Activated naive CD4-positive, alpha-beta T cell treated with anti-CD3 and anti-CD28 coated beads, Interleukin-2, amount 50 U/mL, for 24 hours (primary cell): ENCODE results near the gene PNLIPRP3.

Experiments used
- H3K27ac Mint-ChIP-seq: one replicate; pipeline ENCODE4 v1.8.0; 2021; ENCODE audit warnings: mild to moderate bottlenecking, mixed read lengths
- H3K27me3 Mint-ChIP-seq: one replicate; pipeline ENCODE4 v1.8.0; 2021; ENCODE audit warnings: mixed read lengths
- H3K36me3 Mint-ChIP-seq: one replicate; pipeline ENCODE4 v1.8.0; 2021; ENCODE audit warnings: mixed read lengths
- H3K4me1 Mint-ChIP-seq: one replicate; pipeline ENCODE4 v1.8.0; 2021; ENCODE audit warnings: mixed read lengths
- H3K4me3 Mint-ChIP-seq: one replicate; pipeline ENCODE4 v1.8.0; 2021; ENCODE audit warnings: mild to moderate bottlenecking, mixed read lengths
- H3K9me3 Mint-ChIP-seq: one replicate; pipeline ENCODE4 v1.8.0; 2021; ENCODE audit warnings: mixed read lengths

The PNLIPRP3 gene

GRCh38 chr10:116470071-116470470 is 42.4 kb downstream of the PNLIPRP3 start:
- Mint-ChIP-seq H3K36me3 (no peaks in the 10 kb centered on the region), H3K27me3 (peaks cover 3% of the 10 kb centered on the region), H3K4me1 (no peaks in the 10 kb centered on the region), H3K27ac (no peak overlapping the region), H3K4me3 (no peak overlapping the region), H3K9me3 (peaks cover 4% of the 10 kb centered on the region)

DNA sequence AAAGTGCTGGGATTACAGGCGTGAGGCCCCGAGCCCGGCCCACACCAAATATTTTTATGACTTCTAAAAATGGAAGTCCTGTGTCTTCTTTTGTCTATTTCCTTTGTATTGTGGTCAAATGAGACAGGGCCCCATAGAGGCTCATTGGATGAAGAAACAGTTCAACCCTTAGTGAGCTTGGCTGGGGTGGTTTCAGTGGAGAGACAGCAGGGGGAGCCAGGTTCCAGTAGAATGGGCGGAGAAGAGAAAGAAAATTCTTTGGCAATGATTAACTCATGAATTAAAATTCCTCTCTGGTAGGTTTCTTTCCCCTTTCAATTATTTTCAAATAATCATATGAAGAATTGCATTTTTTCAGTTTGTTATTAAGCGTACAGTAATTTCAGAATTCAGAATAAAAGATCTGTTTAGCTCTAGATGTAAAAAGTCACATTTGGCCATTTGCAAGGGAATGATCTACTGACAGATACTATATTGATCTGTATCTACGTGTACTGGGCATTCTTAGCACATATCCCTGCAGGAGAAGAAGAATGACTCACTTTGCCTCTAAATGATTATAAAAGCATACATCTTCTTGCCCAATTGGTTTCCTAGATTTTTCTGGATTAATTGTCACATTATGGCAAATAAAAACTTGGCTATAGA is 43.2 kb downstream of the PNLIPRP3 start:
- Mint-ChIP-seq H3K27ac (no peak overlapping the region), H3K4me3 (no peak overlapping the region)

GRCh38 chr10:116472891-116473290 is 45.2 kb downstream of the PNLIPRP3 start:
- no peak overlapping the region for H3K27ac Mint-ChIP-seq
- no peaks in the 10 kb centered on the region for H3K4me1 Mint-ChIP-seq
- H3K9me3 Mint-ChIP-seq, result peaks cover 4% of the 10 kb centered on the region
- H3K27me3 Mint-ChIP-seq, result peaks cover 3% of the 10 kb centered on the region
- H3K4me3 Mint-ChIP-seq, result no peak overlapping the region
- no peaks in the 10 kb centered on the region for H3K36me3 Mint-ChIP-seq

More for the DNA sequence above, 43.2 kb downstream of the PNLIPRP3 start:
- Mint-ChIP-seq H3K36me3 (no peaks in the 10 kb centered on the region), H3K27me3 (peaks cover 3% of the 10 kb centered on the region), H3K4me1 (no peaks in the 10 kb centered on the region), H3K9me3 (peaks cover 4% of the 10 kb centered on the region)

DNA sequence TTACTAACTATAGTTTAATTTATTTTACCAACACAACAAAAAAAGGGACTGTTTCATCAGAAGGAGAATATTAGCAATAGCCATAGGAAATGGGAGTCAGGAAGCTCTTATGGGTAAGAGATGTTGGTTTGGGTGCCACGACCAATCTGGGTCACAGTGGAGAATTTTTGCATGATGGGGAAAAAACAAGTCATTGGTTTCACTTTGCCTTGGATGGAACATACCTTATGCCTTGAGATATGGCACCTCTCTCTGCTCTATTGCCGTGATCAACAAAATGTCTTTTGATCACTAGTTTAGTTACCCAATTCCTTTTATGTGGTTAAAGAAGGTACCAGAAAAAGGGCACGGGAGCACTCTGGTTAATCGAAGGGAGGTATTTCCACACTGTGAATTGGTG is 48.2 kb downstream of the PNLIPRP3 start:
- H3K4me3 Mint-ChIP-seq, result no peak overlapping the region
- no peaks in the 10 kb centered on the region for H3K4me1 Mint-ChIP-seq
- no peaks in the 10 kb centered on the region for H3K36me3 Mint-ChIP-seq
- H3K27me3 Mint-ChIP-seq, result peaks cover 1% of the 10 kb centered on the region
- H3K9me3 Mint-ChIP-seq, result peaks cover 4% of the 10 kb centered on the region
- no peak overlapping the region for H3K27ac Mint-ChIP-seq

GRCh38 chr10:116476461-116476860 is 48.8 kb downstream of the PNLIPRP3 start:
- H3K9me3 Mint-ChIP-seq, result peaks cover 4% of the 10 kb centered on the region
- no peak overlapping the region for H3K27ac Mint-ChIP-seq
- no peaks in the 10 kb centered on the region for H3K4me1 Mint-ChIP-seq
- peaks cover 1% of the 10 kb centered on the region for H3K27me3 Mint-ChIP-seq
- H3K36me3 Mint-ChIP-seq, result no peaks in the 10 kb centered on the region
- H3K4me3 Mint-ChIP-seq, result no peak overlapping the region

DNA sequence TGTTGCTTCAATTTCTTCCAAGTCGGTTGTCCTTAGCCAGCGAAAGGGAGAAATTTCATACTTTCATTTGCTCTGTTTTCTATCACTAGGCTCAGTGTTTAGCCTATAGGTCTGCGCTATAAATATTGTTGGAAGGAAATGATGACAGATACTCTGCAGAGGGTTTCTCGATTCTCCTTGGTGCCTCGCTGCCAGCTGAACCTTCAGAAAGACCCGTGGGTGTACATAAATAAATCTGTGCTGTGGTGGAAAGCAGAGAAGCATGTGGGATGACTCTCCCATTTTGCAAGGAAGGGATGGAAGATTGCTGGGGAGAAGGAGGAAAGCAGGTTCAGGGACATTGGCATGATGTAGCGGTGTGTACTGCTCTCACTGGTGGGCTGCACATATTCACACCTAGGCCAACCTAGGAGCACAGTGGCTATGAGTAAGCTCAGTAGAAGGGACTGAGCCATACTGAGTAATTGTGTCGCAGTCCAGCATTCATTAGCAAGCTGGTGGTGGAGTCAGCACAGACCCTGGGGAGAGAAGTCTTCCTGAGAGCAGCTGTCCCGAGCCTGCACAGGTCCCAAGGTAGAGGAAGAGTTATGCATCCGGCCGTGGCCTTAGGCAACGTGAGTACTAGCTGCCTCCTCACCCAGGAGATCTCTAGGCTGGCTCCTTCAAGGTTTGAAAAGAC is 50.5 kb downstream of the PNLIPRP3 start:
- Mint-ChIP-seq H3K27me3 (no peaks in the 10 kb centered on the region), H3K36me3 (no peaks in the 10 kb centered on the region), H3K4me1 (no peaks in the 10 kb centered on the region), H3K4me3 (no peak overlapping the region), H3K27ac (no peak overlapping the region), H3K9me3 (peaks cover 4% of the 10 kb centered on the region)

GRCh38 chr10:116486770-116487448 is 59.3 kb downstream of the PNLIPRP3 start:
- H3K36me3 Mint-ChIP-seq, result no peaks in the 10 kb centered on the region
- H3K27me3 Mint-ChIP-seq, result no peaks in the 10 kb centered on the region
- H3K27ac Mint-ChIP-seq, result no peak overlapping the region
- no peaks in the 10 kb centered on the region for H3K9me3 Mint-ChIP-seq
- no peak overlapping the region for H3K4me3 Mint-ChIP-seq
- H3K4me1 Mint-ChIP-seq, result no peaks in the 10 kb centered on the region

DNA sequence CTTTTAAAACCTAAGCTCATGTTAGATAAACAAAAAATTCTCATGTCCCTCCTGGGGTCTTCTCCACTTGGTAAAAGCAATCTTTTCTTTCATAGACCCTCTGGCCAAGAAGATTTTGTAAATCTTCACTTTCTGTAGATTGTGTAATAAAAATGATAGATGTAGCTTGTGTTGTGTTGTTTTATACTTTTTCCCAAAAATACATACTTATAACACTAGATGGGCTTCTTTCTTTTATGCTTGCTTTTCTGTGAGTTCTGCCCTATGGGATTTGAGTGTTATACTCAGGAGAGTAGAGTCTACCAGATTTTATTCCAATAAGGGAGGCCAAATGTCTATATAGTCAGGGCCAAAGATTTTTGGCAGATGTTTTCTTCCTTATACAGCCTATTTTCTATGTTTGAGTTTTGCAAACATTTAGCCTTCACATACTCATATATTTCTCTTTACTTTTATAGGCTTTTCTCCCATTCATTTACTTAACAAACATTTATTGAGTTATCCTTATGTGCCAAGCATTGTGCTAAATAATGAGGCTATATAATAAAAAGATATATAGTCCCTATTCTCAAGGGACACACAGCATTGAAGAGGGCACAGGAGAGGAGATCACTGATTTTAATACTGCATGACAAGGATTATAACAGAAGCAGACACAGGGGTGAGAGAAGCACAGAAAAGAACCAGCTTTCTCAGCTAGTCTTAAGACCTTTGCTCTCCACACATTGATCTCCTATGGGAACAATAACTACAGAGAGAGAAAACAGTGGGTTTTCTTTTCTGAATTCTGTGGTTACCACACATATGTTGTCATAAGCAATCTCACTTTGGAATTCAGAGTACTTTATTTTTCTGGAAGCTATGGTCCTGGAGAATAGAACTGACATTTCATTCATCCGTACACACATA is 60.1 kb downstream of the PNLIPRP3 start:
- Mint-ChIP-seq H3K36me3 (no peaks in the 10 kb centered on the region), H3K4me3 (no peak overlapping the region), H3K9me3 (no peaks in the 10 kb centered on the region), H3K4me1 (no peaks in the 10 kb centered on the region), H3K27me3 (no peaks in the 10 kb centered on the region), H3K27ac (no peak overlapping the region)

DNA sequence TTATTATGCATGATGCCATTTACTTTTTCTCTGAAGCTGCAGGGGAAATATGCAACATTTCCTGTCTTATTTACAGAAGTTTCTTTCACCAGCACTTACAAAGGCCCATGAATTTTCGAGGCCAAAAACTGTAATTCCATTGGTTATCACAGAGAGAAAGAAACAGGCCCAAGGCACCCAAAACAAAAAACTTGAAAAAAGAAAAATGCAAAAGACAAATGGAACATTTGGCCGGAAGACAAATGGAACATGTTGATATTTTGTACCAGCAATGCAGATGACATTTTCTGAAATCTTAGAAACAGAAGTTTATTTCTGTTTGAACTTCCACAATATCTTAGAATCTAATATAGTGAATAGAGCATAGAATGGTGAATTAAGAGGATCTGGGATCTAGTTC is 61.8 kb downstream of the PNLIPRP3 start:
- Mint-ChIP-seq H3K36me3 (no peaks in the 10 kb centered on the region), H3K4me3 (no peak overlapping the region), H3K27me3 (peaks cover 1% of the 10 kb centered on the region), H3K4me1 (no peaks in the 10 kb centered on the region), H3K9me3 (peaks cover 2% of the 10 kb centered on the region), H3K27ac (no peak overlapping the region)

- Mint-ChIP-seq H3K27ac (no peak overlapping the region), H3K36me3 (no peaks in the 10 kb centered on the region), H3K4me1 (no peaks in the 10 kb centered on the region), H3K9me3 (peaks cover 4% of the 10 kb centered on the region), H3K27me3 (peaks cover 2% of the 10 kb centered on the region), H3K4me3 (no peak overlapping the region)
Measured at GRCh38 chr10:116490028-116490662, 62.5 kb downstream of the PNLIPRP3 start.

DNA sequence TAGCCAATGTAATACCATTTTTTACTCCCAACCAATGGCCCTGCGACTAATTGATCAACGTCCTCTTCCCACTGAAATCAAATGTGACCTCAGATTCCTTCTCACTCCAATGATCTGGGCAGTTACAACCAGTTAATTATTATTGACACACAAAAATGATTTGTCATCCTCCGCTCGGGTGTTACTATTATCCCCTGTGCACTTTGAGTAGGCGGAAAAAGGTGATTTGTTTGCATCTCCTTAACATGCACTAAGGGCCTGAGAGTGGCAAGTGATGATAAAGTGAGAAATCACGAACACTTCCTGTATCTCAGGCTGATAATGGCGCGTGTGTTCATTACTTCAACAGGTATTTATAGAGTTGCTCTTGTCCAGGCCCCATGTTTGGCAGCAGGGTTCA is 77.1 kb downstream of the PNLIPRP3 start:
- H3K27ac Mint-ChIP-seq, result no peak overlapping the region
- peaks cover 5% of the 10 kb centered on the region for H3K9me3 Mint-ChIP-seq
- no peaks in the 10 kb centered on the region for H3K4me1 Mint-ChIP-seq
- H3K27me3 Mint-ChIP-seq, result no peaks in the 10 kb centered on the region
- H3K4me3 Mint-ChIP-seq, result no peak overlapping the region
- no peaks in the 10 kb centered on the region for H3K36me3 Mint-ChIP-seq

DNA sequence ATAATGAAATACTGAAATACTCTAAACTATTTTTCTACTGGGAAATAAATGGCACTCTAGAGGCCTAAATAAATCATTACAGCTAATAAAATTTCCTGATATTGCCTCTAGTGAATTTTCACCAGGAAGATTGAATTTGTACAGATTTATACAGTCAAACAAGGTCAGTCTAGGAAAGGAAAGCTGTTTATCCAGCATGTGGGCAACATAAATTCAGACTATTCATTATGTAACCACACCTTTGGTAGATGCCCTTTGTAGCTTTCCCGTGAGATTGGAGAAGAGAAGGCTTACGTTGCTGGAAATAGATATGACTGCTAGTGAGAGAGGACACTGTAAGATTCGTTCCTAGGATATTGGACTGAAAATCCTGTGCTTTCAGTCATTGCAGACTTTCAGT is 82.9 kb downstream of the PNLIPRP3 start:
- Mint-ChIP-seq H3K27ac (no peak overlapping the region), H3K4me3 (no peak overlapping the region), H3K36me3 (no peaks in the 10 kb centered on the region), H3K9me3 (no peaks in the 10 kb centered on the region), H3K27me3 (no peaks in the 10 kb centered on the region), H3K4me1 (no peaks in the 10 kb centered on the region)

GRCh38 chr10:116511365-116511764 is 83.7 kb downstream of the PNLIPRP3 start:
- Mint-ChIP-seq H3K4me1 (no peaks in the 10 kb centered on the region), H3K9me3 (no peaks in the 10 kb centered on the region), H3K36me3 (no peaks in the 10 kb centered on the region), H3K27me3 (no peaks in the 10 kb centered on the region), H3K4me3 (no peak overlapping the region), H3K27ac (no peak overlapping the region)

DNA sequence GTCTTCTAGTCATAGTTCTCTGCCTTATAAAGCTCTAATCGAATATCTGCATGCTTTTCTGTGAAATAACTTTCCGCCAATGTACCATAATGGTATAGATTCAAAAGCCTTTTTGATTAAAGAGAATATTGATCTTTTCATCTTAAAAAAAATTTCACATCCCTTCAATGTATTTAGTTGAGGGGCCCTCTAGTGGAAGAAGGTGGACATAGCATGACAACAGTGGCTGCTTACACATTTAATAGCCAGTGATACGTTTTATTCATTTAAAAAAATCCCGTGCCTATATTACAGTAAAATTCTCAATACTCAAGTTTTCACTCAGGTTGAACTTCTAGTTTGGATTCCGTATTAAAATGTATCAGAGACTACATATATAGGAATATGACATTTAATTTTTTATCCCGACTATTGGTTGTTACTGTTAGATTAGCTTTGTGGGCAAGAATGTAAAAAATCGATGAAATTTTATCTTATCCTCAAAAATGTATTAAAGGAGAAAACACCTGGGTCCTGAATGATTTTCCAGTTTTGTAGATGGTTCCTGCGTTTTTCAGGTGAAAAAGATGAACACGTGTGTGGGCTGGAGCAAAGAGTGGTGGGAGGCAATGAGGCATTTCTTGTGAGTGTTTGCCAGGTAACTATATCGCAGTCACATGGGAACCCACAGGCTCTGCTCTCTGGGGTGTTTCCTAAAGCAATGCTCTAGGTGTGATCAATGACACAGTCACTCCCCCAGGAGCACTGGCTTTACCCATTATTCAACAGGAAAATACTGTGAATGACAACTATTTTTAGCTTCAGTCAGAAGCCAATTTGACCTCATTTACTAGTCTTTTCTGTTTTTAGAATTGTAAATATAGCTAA is 94.0 kb downstream of the PNLIPRP3 start:
- no peak overlapping the region for H3K4me3 Mint-ChIP-seq
- H3K27ac Mint-ChIP-seq, result no peak overlapping the region
- H3K4me1 Mint-ChIP-seq, result no peaks in the 10 kb centered on the region
- no peaks in the 10 kb centered on the region for H3K36me3 Mint-ChIP-seq
- H3K27me3 Mint-ChIP-seq, result peaks cover 10% of the 10 kb centered on the region
- H3K9me3 Mint-ChIP-seq, result no peaks in the 10 kb centered on the region
